ENCODE data around the gene GLOD5.

- no peak for TF ChIP-seq CTCF (IDR thresholded peaks at IDR 0.05)
- TF ChIP-seq POLR2AphosphoS5 (IDR thresholded peaks at IDR 0.05) = no peak
These were observed 24.1 kb downstream of the GLOD5 start for GRCh38 chrX:48785540-48786214.
